Tibial artery (tissue), 4 donors: ENCODE results near the gene BLOC1S3.

Experiments
- DNase-seq, 2 donors: peaks; one replicate each; pipeline ENCODE4 v3.0.0-alpha.2; 2019
- H3K27ac ChIP-seq, 2 donors: fragments of 200-600 bp; sonication (generic) in 1 of 2; 1 replicate in 1 of 2; 2 replicates in 1 of 2; pipeline ENCODE4 v1.5.1; 2018 to 2019; ENCODE audit warnings: mild to moderate bottlenecking in 1 of 2
- H3K27me3 ChIP-seq, 2 donors: fragments of 200-600 bp; sonication (generic) in 1 of 2; one replicate each; pipeline versions ENCODE4 v1.5.1 to v1.6.0; 2016 to 2019
- H3K36me3 ChIP-seq, 3 donors: fragments of 200-600 bp; sonication (generic) in 2 of 3; one replicate each; pipeline ENCODE4 v1.5.1; 2016 to 2019; ENCODE audit warnings: mild to moderate bottlenecking in 2 of 3
- H3K4me1 ChIP-seq, 4 donors: fragments of 200-600 bp; sonication (generic) in 2 of 4; 1 replicate in 3 of 4; 2 replicates in 1 of 4; pipeline ENCODE4 v1.5.1; 2016 to 2019
- H3K4me3 ChIP-seq, 2 donors: fragments of 200-600 bp; sonication (generic) in 1 of 2; 1 replicate in 1 of 2; 2 replicates in 1 of 2; pipeline ENCODE4 v1.5.1; 2018 to 2019; ENCODE audit warnings: mild to moderate bottlenecking in 2 of 2
- H3K9me3 ChIP-seq, 3 donors: fragments of 200-600 bp; sonication (generic) in 1 of 3; one replicate each; pipeline ENCODE4 v1.5.1; 2016 to 2019
- CTCF ChIP-seq, 2 experiments: fragments of 200-600 bp in 1 of 2; fragments of 450-650 bp in 1 of 2; IDR thresholded peaks; one replicate each; pipeline ENCODE4 v1.5.1; 2017 to 2019; ENCODE audit warnings: antibody characterized with exemption in 2 of 2, mild to moderate bottlenecking in 1 of 2, moderate library complexity in 1 of 2
- intact Hi-C: fragments of 100-400 bp; cut with DNase I; formaldehyde crosslinking; loops from one replicate; pipeline ENCODE4 v1.15.0; 2023; ENCODE audit warnings: low total_unique reads

The BLOC1S3 gene

DNA sequence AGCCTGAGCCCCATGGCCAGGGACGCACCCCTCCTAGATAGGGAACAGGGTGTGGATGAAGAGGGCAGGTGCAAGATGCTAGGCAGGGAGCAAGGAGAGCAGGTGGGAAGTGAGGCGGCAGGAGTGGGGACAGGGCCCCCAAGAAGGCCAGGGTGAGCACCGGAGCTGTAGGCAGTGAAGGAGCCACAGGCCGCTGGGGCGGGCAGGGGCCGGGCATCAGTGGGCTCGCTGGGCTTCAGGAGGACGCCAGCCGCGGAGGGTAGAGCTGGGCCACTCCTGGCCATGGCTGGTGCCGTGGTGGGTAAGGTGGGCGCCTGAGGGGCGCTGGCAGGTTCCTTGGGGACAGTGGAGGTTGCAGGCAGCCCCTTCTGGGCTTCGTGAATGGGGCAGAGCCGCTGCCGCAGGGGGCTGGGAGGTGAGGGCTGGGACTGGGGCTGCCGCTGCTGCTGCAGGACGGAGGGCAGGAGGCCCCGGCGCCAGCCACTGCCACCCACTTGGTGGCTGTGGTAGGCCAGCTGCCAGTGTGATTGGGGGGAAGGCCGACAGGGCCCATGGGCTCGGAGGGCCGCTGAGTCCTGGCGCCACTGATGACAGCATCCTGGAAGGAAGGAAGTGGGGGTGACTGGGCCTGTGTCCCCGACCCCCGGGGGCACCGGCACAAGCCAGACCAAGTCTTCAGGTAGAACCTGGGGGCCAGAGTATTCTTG is 19.9 kb upstream of the BLOC1S3 start:
- peaks cover under 1 to 22% (median 3%) of the 10 kb centered on the region in 4 donors for H3K4me1 ChIP-seq
- no peaks in the 10 kb centered on the region for H3K9me3 ChIP-seq
- peaks cover 0 to 90% of the 10 kb centered on the region in 2 donors for H3K27me3 ChIP-seq
- DNase-seq, result no peak
- no peak for TF ChIP-seq CTCF (IDR thresholded peaks at IDR 0.05)
- H3K27ac ChIP-seq, result no peak overlapping the region
- intact Hi-C loops, result no loop called here
- H3K4me3 ChIP-seq, result no peak overlapping the region
- H3K36me3 ChIP-seq, result no peaks in the 10 kb centered on the region

GRCh38 chr19:45159210-45159970 is 19.2 kb upstream of the BLOC1S3 start:
- H3K27ac ChIP-seq, result no peak overlapping the region
- no peak for DNase-seq
- no peak for TF ChIP-seq CTCF (IDR thresholded peaks at IDR 0.05)
- no peaks in the 10 kb centered on the region for H3K36me3 ChIP-seq
- no peak overlapping the region for H3K4me3 ChIP-seq
- peaks cover 0 to 21% (median 0%) of the 10 kb centered on the region in 4 donors for H3K4me1 ChIP-seq
- peaks cover 0 to 84% of the 10 kb centered on the region in 2 donors for H3K27me3 ChIP-seq
- H3K9me3 ChIP-seq, result no peaks in the 10 kb centered on the region
- intact Hi-C loops, result no loop called here

DNA sequence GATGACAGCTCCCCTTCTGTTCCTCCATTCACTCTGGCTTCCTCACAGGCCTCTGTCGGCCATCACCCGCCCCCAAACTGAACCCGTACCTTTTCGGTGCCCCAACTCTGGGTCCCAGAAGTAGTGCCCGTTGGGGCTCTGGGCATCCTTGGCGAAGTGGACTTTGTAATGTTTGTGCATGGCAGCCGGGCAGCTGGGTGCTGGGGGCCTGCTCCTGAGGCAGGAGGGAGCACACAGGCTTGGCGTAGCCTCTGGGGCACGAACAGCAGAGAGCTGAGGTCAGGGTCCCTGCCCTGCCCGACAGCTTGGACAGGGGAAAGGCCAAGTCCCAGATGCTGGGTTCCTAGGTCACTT is 18.6 kb upstream of the BLOC1S3 start:
- intact Hi-C loops, result no loop called here
- H3K27me3 ChIP-seq, result peaks cover 0 to 83% of the 10 kb centered on the region in 2 donors

DNA sequence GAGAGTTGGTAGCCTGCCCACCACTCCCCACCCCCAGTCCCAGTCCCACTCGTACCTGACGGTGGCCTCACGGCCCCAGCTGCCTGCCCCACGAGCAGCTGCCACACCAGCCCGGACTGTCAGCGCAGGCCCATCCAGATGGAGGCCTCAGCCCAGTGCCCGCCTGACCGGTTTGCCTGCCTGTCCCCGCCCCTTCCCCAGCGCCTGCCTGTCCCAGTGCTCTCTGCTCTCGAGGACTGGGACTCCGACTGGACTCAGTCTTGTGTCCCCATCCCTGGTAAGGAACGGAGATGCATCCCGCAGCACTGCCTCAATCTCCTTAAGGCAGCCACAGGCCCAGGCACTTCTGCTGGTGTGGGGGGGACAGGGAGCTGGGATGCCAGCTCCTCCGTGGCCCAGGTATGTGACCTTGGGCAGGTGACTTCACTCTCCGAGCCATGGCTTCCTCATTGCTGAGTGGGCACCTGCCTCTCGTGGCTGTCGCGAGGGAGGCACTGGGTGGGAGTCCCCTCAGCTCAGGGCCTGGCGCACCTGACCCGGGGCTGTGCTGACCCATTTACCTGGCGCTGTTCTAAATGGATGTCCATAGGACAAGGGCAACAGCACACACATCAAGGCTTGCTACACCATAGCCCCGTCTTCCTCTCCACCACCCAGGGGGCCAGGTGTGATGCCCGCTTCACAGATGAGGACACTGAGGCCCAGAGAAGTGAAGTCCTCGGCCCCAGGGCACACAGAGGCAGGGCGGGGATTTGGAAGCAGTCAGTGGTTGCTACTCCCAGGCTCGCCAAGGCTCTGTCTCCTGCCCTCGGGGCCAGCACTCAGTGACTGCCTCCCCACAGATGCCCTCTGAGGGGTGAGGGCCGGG is 17.5 kb upstream of the BLOC1S3 start, which contains the start of gene NKPD1:
NKPD1 (minus strand) TSS at position 113 of the 868 bp plus-strand sequence. CDS start 832 bp downstream, outside the sequence.
- TF ChIP-seq CTCF (IDR thresholded peaks at IDR 0.05), result no peak
- Histone ChIP-seq H3K4me1 (peaks cover 0 to 29% (median 0%) of the 10 kb centered on the region in 4 donors), H3K27me3 (peaks cover 0 to 73% of the 10 kb centered on the region in 2 donors), H3K4me3 (no peak within 1 kb of the TSS), H3K36me3 (no peaks in the 10 kb centered on the region), H3K27ac (no peak within 1 kb of the TSS), H3K9me3 (no peaks in the 10 kb centered on the region)
- intact Hi-C loops, result no loop called here
- no peak for DNase-seq

More for the DNA sequence above, 18.6 kb upstream of the BLOC1S3 start:
- TF ChIP-seq CTCF (IDR thresholded peaks at IDR 0.05), result no peak
- H3K4me1 ChIP-seq, result peaks cover 0 to 27% (median 0%) of the 10 kb centered on the region in 4 donors
- no peak for DNase-seq
- no peaks in the 10 kb centered on the region for H3K36me3 ChIP-seq
- H3K27ac ChIP-seq, result no peak overlapping the region
- no peak overlapping the region for H3K4me3 ChIP-seq
- H3K9me3 ChIP-seq, result no peaks in the 10 kb centered on the region
